Measurements from ENCODE around the gene TLCD1.
"Not testable (repeated sequence)": the region's sequence is repeated elsewhere in the genome, so short reads cannot be mapped to it uniquely, and the experiment has no call there.

The TLCD1 gene

GRCh38 chr17:28747051-28747691 is 21.1 kb upstream of the TLCD1 start:
- no peak for DNase-seq (ENCODE audit: low read depth, low spot score)

DNA sequence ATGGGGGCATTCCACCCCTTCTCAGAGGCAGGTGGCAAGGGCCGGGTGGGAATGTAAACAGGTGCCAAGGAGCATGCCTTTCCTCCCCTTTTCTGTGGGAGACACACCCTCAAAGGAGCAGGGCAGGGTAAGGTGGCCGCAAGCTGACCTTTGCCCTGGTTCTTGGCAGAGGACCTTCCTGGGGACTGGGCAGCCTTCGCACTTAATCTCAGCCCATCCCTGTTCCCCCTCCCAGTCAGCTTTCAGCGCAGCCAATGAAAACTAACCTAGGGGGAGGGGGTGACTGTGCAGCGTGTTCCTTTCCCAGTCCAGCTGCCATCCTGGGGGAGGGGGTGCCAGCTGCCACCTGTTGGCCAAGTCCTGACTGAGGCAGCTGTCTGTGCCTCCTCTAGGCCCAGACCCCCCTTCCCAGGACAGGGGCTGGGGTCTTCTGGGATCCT is 20.6 kb upstream of the TLCD1 start:
- DNase-seq (ENCODE audit: low read depth, low spot score), result no peak

- DNase-seq (ENCODE audit: low read depth, low spot score), result no peak
These were observed 19.9 kb upstream of the TLCD1 start for GRCh38 chr17:28745786-28746411.

DNA sequence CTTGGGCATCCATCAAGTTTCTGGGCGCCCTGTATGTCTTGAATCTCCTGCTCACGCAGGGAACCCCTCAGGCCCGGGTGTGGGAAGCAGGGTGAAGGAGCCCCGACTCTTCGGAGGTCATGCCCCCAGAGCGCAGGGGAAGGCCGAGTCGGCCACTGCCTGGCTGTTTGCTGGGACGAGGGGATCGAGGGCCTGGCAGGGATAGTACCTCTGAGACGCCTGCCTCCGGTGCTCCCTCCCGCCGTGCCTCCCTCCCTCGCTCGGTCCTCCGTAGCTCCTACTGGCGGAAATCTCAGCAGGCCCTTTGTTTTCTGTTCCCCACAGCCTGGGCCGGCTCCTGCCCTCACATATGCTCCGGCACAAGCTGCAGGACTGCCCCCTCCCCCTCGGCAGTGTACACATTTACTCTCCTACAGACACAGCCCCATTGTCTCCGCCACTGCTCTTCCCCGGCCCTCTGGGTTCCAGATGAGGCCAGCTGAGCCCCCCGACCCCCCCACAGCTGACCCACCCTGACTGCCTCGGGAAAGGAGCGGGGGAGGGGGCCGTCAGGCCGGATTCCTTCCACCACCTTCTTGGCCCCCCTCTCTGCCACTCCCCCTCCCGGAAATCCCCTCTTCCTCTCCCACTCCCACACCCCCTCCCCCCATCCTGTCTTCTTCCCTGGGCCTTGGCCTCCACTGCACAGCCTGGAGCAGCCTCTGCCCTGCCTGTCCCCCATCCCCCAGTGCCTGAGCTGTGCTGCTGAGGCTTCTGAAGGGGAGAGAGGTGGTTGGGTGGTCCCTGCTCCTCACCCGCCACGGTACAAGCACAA is 19.1 kb upstream of the TLCD1 start:
- peak; percentile 66 for DNase-seq (ENCODE audit: low read depth, low spot score)

- DNase-seq (ENCODE audit: low read depth, low spot score), result no peak
These were observed 18.3 kb upstream of the TLCD1 start for GRCh38 chr17:28744104-28744971.

DNA sequence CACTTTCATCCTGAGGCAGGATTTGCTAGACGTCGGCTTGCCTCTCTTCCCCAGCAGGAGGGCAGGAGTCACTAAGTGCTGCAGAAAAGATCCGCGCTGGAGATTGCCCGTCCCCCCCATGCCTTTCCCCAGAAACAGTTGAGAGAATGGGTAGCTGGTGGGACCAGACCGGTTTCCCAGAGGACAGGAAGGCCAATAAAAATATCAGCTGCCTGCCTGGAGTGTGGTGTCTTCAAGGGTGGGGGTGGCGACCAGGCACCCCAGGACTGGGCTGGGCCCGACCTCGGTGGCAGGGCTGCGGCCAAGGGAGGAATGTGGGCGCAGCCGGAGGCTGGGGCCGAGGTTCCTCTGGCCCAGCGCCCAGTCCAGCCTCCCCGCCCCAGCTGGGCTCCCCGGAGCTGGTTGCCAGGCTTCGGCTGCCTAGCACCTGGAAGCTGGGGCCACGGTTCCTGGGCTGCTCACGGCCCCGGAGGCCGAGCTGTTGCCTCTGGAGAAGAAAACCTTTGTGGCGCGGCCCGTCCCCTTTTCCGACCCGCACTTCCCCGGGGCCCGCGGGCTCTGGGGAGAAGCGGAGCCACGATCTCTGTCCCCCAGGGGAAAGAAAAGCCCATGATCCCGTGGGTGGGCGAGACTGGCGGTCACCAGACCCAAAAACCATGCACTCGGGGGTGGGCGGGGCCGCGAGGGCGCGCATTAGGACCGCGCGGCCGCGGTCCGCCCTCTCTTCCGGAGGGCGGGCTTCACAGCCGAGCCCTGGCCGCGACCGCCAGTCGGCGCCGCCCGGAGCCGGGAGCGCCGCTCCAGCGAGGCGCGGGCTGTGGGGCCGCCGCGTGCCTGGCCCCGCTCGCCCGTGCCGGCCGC is 17.4 kb upstream of the TLCD1 start, which contains the start of gene TRAF4:
TSS of gene TRAF4 (plus strand) at position 769 of the 861 bp plus-strand sequence. CDS start 102 bp downstream, outside the sequence.
- DNase-seq (ENCODE audit: low read depth, low spot score), result peak; percentile 87

- no peak for DNase-seq (ENCODE audit: low read depth, low spot score)
These were observed 15.6 kb upstream of the TLCD1 start for GRCh38 chr17:28741358-28742349.

GRCh38 chr17:28740406-28741357 is 14.6 kb upstream of the TLCD1 start:
- no peak for DNase-seq (ENCODE audit: low read depth, low spot score)

- no peak for DNase-seq (ENCODE audit: low read depth, low spot score)
These were observed 12.8 kb upstream of the TLCD1 start for GRCh38 chr17:28738680-28739384.

- DNase-seq (ENCODE audit: low read depth, low spot score), result no peak
These were observed 12.0 kb upstream of the TLCD1 start for GRCh38 chr17:28737770-28738679.

GRCh38 chr17:28737316-28737715 is 11.3 kb upstream of the TLCD1 start:
- DNase-seq (ENCODE audit: low read depth, low spot score), result no peak

GRCh38 chr17:28735913-28736769 is 10.1 kb upstream of the TLCD1 start:
- DNase-seq (ENCODE audit: low read depth, low spot score), result not testable (repeated sequence)

DNA sequence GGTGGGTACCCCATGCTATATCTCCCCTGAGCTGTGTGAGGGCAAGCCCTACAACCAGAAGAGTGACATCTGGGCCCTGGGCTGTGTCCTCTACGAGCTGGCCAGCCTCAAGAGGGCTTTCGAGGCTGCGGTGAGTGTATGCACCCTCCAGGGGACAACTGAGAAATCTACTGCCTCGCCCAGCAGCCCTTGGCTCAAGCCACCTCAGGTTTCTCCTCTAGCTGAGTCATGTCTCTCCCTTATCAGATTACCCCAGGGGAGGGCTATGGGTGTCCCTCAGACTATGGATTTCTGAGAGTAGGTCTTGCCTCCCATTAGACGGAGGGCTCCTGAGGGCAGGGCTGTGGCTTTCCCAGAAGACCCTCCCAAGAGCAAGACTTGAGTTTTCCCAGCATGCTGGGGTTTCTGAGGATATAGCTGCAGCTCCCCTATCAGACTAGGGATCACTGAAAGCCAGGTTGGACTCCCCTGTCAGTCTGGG is 9.2 kb upstream of the TLCD1 start:
- no peak for DNase-seq (ENCODE audit: low read depth, low spot score)

DNA sequence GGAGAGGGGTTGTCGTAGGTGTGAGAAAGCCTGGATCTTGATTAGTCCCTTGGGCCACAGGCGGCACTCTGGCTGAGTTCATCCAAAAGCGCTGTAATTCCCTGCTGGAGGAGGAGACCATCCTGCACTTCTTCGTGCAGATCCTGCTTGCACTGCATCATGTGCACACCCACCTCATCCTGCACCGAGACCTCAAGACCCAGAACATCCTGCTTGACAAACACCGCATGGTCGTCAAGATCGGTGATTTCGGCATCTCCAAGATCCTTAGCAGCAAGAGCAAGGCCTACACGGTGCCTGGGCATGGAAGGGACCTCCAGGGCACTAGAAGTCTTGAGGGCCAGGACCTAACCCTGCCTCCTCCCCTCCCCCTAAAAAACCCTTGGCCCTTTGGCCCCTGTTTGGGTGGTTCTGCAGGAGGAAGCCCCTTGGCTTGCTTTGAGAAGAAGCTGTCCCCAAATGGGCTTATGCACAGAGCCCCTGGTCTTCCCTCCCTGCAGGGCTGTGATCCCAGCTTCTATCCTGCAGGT is 8.7 kb upstream of the TLCD1 start:
- no peak for DNase-seq (ENCODE audit: low read depth, low spot score)

DNA sequence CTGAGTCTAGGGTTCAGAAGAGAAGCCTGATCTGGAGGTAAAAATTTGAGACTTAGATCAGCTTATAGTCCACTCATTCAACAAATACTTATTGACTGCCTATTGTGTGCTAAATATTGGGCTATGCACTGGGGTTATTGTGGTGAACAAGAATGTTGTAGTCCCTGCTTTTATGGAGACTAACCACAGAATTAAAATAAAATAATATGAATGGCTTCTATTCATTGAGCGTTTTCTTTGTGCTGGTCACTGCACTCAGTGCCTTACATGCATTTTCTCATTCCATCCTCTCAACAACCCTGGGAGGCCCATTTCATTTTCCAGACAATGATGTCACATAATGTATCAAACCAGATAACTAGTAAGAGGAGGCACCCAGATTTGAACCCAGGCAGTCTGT is 7.3 kb upstream of the TLCD1 start:
- no peak for DNase-seq (ENCODE audit: low read depth, low spot score)

All from smooth muscle cell of the brain vasculature (primary cell).